Measurements from ENCODE around the gene MDM2. TPM values are rescaled to one million over a fixed set of nuclear protein-coding genes. Genes with fewer than 3 reads are reported as not detected.

Gene MDM2
- total and polyA plus RNA-seq, 9 of the 15 experiments (the other 6 are each of a cell fraction or from before 2014, with no cell fraction given): 13.6 to 100 (median 49.0) TPM

DNA sequence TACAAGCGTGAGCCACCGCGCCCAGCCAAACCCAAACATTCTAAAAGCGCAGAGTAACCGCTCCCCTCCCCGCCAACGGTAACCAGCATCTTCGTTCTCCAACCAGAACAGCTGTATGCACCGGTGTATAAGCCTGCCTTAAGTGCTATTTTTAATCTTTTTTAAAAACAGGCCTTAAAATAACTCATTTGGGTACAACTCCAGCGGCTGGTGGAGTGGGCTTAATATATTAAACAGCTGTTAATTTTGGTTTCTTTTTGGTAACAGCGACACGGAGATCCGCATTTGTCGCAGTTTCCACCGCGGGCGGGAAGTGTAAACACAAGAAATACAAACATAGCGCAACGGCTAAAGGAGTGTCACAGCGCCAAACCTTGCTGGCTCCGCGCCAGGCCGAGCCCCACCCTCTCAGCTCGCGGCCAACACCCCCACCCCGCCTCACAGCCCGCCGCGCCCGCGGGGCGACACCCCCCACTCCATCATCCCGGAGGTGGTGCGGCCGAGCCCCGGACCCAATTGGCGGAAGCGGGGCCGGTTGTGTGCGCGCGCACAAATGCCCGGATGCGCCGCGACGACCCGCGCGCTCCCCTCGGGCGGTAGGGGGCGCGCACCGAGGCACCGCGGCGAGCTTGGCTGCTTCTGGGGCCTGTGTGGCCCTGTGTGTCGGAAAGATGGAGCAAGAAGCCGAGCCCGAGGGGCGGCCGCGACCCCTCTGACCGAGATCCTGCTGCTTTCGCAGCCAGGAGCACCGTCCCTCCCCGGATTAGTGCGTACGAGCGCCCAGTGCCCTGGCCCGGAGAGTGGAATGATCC is at the start of gene MDM2 (continued):
- TF ChIP-seq CREB1 (IDR thresholded peaks at IDR 0.05): peak; percentile 63; the same call in 1 of the 2 replicates
- TF ChIP-seq CREB1 (CRISPR knock-in tag; IDR thresholded peaks at IDR 0.05): peak; percentile 76
- no peak for TF ChIP-seq SREBF2 (CRISPR knock-in tag; IDR thresholded peaks at IDR 0.05)
- TF ChIP-seq ZNF830 (CRISPR knock-in tag; IDR thresholded peaks at IDR 0.05): no peak
- peak; percentile 26; the same call in 1 of the 2 replicates for TF ChIP-seq ESRRA (IDR thresholded peaks at IDR 0.05; ENCODE audit: borderline replicate concordance, low read depth)
- TF ChIP-seq YY1 (IDR thresholded peaks at IDR 0.05; ENCODE audit: borderline replicate concordance in 1 of 3, control insufficient read depth in 1 of 3, extremely low read depth in 1 of 3, insufficient read depth in 3 of 3, insufficient read length in 1 of 3, insufficient replicate concordance in 2 of 3, low read depth in 1 of 3, low read length in 2 of 3): peak in 2 of 3 experiments; percentile 71 to 83
- peak; percentile 80 to 81 for TF ChIP-seq FOXA3 (CRISPR knock-in tag; conservative IDR thresholded peaks at IDR 0.05 in 1 of 2, IDR thresholded peaks at IDR 0.05 in 1 of 2)
- TF ChIP-seq FOXK1 (CRISPR knock-in tag; IDR thresholded peaks at IDR 0.05; ENCODE audit: borderline replicate concordance): peak; percentile 63; the same call in 1 of the 2 replicates
- no peak for TF ChIP-seq ZNF644 (tag; IDR thresholded peaks at IDR 0.05; ENCODE audit: low read depth)
- TF ChIP-seq, protein P1, sequence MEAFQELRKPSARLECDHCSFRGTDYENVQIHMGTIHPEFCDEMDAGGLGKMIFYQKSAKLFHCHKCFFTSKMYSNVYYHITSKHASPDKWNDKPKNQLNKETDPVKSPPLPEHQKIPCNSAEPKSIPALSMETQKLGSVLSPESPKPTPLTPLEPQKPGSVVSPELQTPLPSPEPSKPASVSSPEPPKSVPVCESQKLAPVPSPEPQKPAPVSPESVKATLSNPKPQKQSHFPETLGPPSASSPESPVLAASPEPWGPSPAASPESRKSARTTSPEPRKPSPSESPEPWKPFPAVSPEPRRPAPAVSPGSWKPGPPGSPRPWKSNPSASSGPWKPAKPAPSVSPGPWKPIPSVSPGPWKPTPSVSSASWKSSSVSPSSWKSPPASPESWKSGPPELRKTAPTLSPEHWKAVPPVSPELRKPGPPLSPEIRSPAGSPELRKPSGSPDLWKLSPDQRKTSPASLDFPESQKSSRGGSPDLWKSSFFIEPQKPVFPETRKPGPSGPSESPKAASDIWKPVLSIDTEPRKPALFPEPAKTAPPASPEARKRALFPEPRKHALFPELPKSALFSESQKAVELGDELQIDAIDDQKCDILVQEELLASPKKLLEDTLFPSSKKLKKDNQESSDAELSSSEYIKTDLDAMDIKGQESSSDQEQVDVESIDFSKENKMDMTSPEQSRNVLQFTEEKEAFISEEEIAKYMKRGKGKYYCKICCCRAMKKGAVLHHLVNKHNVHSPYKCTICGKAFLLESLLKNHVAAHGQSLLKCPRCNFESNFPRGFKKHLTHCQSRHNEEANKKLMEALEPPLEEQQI (IDR thresholded peaks at IDR 0.05): no peak
- TF ChIP-seq JUN (IDR thresholded peaks at IDR 0.05; ENCODE audit: borderline replicate concordance, low read depth, low read length): peak; percentile 17; the same call in 1 of the 2 replicates
- no peak for TF ChIP-seq JUN (CRISPR knock-in tag; IDR thresholded peaks at IDR 0.05; ENCODE audit: borderline replicate concordance)
- TF ChIP-seq ZNF12 (CRISPR knock-in tag; IDR thresholded peaks at IDR 0.05): peak; percentile 81
- TF ChIP-seq, protein P2, sequence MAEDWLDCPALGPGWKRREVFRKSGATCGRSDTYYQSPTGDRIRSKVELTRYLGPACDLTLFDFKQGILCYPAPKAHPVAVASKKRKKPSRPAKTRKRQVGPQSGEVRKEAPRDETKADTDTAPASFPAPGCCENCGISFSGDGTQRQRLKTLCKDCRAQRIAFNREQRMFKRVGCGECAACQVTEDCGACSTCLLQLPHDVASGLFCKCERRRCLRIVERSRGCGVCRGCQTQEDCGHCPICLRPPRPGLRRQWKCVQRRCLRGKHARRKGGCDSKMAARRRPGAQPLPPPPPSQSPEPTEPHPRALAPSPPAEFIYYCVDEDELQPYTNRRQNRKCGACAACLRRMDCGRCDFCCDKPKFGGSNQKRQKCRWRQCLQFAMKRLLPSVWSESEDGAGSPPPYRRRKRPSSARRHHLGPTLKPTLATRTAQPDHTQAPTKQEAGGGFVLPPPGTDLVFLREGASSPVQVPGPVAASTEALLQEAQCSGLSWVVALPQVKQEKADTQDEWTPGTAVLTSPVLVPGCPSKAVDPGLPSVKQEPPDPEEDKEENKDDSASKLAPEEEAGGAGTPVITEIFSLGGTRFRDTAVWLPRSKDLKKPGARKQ (CRISPR knock-in tag; IDR thresholded peaks at IDR 0.05): no peak
- no peak for TF ChIP-seq ZNF282 (CRISPR knock-in tag; IDR thresholded peaks at IDR 0.05)
- TF ChIP-seq PURB (CRISPR knock-in tag; IDR thresholded peaks at IDR 0.05; ENCODE audit: low read depth): no peak
- no peak for TF ChIP-seq CC2D1A (IDR thresholded peaks at IDR 0.05)
- TF ChIP-seq SMAD2 (IDR thresholded peaks at IDR 0.05; ENCODE audit: low read depth, low read length): no peak
- no peak for TF ChIP-seq MYNN (IDR thresholded peaks at IDR 0.05)
- no peak for TF ChIP-seq MYNN (CRISPR knock-in tag; IDR thresholded peaks at IDR 0.05)
- TF ChIP-seq OTX1 (CRISPR knock-in tag; IDR thresholded peaks at IDR 0.05): no peak
- TF ChIP-seq, protein P3, sequence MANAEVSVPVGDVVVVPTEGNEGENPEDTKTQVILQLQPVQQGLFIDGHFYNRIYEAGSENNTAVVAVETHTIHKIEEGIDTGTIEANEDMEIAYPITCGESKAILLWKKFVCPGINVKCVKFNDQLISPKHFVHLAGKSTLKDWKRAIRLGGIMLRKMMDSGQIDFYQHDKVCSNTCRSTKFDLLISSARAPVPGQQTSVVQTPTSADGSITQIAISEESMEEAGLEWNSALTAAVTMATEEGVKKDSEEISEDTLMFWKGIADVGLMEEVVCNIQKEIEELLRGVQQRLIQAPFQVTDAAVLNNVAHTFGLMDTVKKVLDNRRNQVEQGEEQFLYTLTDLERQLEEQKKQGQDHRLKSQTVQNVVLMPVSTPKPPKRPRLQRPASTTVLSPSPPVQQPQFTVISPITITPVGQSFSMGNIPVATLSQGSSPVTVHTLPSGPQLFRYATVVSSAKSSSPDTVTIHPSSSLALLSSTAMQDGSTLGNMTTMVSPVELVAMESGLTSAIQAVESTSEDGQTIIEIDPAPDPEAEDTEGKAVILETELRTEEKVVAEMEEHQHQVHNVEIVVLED (CRISPR knock-in tag; IDR thresholded peaks at IDR 0.05): peak; percentile 71

Data from K562 (cell line).